Keratinocyte (primary cell): ENCODE results near the gene PANK1. TPM values are rescaled to one million over a fixed set of nuclear protein-coding genes. Genes with fewer than 3 reads are reported as not detected.

ENCODE experiments used
- DNase-seq: peaks from one replicate; pipeline ENCODE4 v3.0.0-alpha.2; 2011; ENCODE audit warnings: low read depth, missing footprints, low spot score
- FAIRE-seq: peaks from 2 replicates; lab custom pipeline; 2011; peaks lifted over from hg19 to GRCh38; lab: Jason Lieb, UNC
- H2AFZ ChIP-seq: 2 replicates; pipeline ENCODE4 v1.6.0; 2012; ENCODE audit warnings: low read length, control low read depth, inconsistent platforms; ENCODE audit not compliant: control insufficient read depth
- H3K27ac ChIP-seq: 2 replicates; pipeline ENCODE4 v1.5.1; 2011; ENCODE audit warnings: low read length; ENCODE audit not compliant: control insufficient read depth, insufficient read depth
- H3K27me3 ChIP-seq: 3 replicates; pipeline ENCODE4 v1.6.0; 2011; ENCODE audit warnings: low read length; ENCODE audit not compliant: control insufficient read depth, insufficient read depth; ENCODE audit errors: extremely low read depth
- H3K36me3 ChIP-seq, 2 experiments: 2 replicates in 1 of 2; 3 replicates in 1 of 2; pipeline ENCODE4 v1.5.1; 2011; ENCODE audit warnings: low read length in 2 of 2, mild to moderate bottlenecking in 1 of 2; ENCODE audit not compliant: control insufficient read depth in 2 of 2, insufficient read depth in 2 of 2; ENCODE audit errors: extremely low read depth in 1 of 2
- H3K4me1 ChIP-seq: 3 replicates; pipeline ENCODE4 v1.5.1; 2011; ENCODE audit warnings: low read length; ENCODE audit not compliant: control insufficient read depth, insufficient read depth; ENCODE audit errors: extremely low read depth
- H3K4me2 ChIP-seq: 3 replicates; pipeline ENCODE4 v1.6.0; 2011; ENCODE audit warnings: low read depth, low read length; ENCODE audit not compliant: control insufficient read depth, insufficient read depth; ENCODE audit errors: extremely low read depth
- H3K4me3 ChIP-seq, 3 experiments: fragments of 200-600 bp in 1 of 3; sonication (generic) in 1 of 3; 2 replicates in 2 of 3; 3 replicates in 1 of 3; pipeline ENCODE4 v1.5.1; 2011 to 2016; ENCODE audit warnings: low read length in 3 of 3, mild to moderate bottlenecking in 3 of 3, control low read depth in 2 of 3, inconsistent platforms in 1 of 3, low read depth in 1 of 3, mixed read lengths in 1 of 3, mixed run types in 1 of 3, moderate library complexity in 1 of 3; ENCODE audit not compliant: control insufficient read depth in 2 of 3, insufficient read depth in 2 of 3; ENCODE audit errors: extremely low read depth in 1 of 3
- H3K79me2 ChIP-seq: 2 replicates; pipeline ENCODE4 v1.6.0; 2012; ENCODE audit warnings: low read length; ENCODE audit not compliant: control insufficient read depth, insufficient read depth
- H3K9ac ChIP-seq: 3 replicates; pipeline ENCODE4 v1.6.0; 2011; ENCODE audit warnings: low read length; ENCODE audit not compliant: control insufficient read depth, insufficient read depth; ENCODE audit errors: extremely low read depth
- H3K9me1 ChIP-seq: 3 replicates; pipeline ENCODE4 v1.6.0; 2011; ENCODE audit warnings: low read length; ENCODE audit not compliant: control insufficient read depth, insufficient read depth; ENCODE audit errors: extremely low read depth
- H3K9me3 ChIP-seq: 2 replicates; pipeline ENCODE4 v1.5.1; 2012; ENCODE audit warnings: low read depth, low read length; ENCODE audit not compliant: control insufficient read depth
- H4K20me1 ChIP-seq: 3 replicates; pipeline ENCODE4 v1.6.0; 2011; ENCODE audit warnings: low read length; ENCODE audit not compliant: control insufficient read depth, insufficient read depth; ENCODE audit errors: extremely low read depth
- CTCF ChIP-seq, 3 experiments: IDR thresholded peaks in 1 of 3; conservative IDR thresholded peaks in 1 of 3; optimal IDR thresholded peaks in 1 of 3; 2 replicates in 2 of 3; 3 replicates in 1 of 3; pipeline versions ENCODE3 to v1.5.1; 2011; ENCODE audit warnings: low read length in 3 of 3, mild to moderate bottlenecking in 3 of 3, moderate library complexity in 2 of 3, control low read depth in 1 of 3, inconsistent platforms in 1 of 3; ENCODE audit not compliant: insufficient read depth in 2 of 3; ENCODE audit errors: extremely low read depth in 1 of 3
- EZH2 ChIP-seq: IDR thresholded peaks from one replicate; pipeline ENCODE4 v1.6.1; 2012; ENCODE audit warnings: inconsistent platforms, mild to moderate bottlenecking, low read length, moderate library complexity
- dilution Hi-C: fragments of 300-500 bp; cut with MboI; formaldehyde crosslinking; loops from one replicate; pipeline ENCODE4 v1.7.0; 2020; ENCODE audit warnings: low sequenced_read_pairs; ENCODE audit not compliant: extremely low pct_ligation_motif_present
- polyA plus RNA-seq, 5 experiments: library from polyadenylated mRNA; depleted of rRNA in 3 of 5; stranded (reverse) in 3 of 5; stranded (forward) in 1 of 5; unstranded in 1 of 5; fragments of >200 nt; gene quantifications; 1 replicate in 1 of 5; 2 replicates in 3 of 5; 3 replicates in 1 of 5; pipeline versions ENCODE4 v1.2.1 to v1.2.3, GENCODE V29; 2011 to 2012; ENCODE audit warnings: missing spikeins in 2 of 5, low read depth in 1 of 5, low replicate concordance in 1 of 5

The PANK1 gene
- polyA plus RNA-seq, 1 donor (not counting 4 experiments of a cell fraction or from before 2014, with no cell fraction given): 9.5 TPM

DNA sequence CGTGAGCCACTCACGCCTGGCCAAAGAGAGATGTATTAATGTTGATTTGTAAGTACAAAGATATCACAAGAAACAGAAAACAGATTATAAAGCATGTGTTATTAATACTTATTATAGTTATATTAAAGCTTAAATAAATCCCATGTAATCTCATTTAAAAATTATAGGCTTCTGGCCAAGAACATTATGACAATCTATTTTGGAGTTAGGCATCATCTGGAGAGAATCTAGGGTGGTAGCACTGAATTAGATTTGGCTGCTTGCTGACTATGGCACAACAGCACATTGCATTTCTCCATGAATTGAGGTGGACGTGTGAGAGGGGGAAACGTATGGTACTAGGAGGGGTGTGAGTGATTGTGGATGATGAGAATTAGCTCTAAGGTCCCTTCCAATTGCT lies 92.8 kb downstream of the PANK1 start:
- DNase-seq (no peak), FAIRE-seq (no peak)
- Histone ChIP-seq H3K4me3 (no peak overlapping the region), H3K4me1 (peaks cover 22% of the 10 kb centered on the region), H3K9me3 (no peaks in the 10 kb centered on the region), H4K20me1 (no peaks in the 10 kb centered on the region), H3K9ac (no peak overlapping the region), H3K9me1 (no peaks in the 10 kb centered on the region), H3K36me3 (no peaks in the 10 kb centered on the region), H3K27me3 (no peaks in the 10 kb centered on the region), H2AFZ (no peak overlapping the region), H3K79me2 (no peaks in the 10 kb centered on the region), H3K27ac (no peak overlapping the region), H3K4me2 (no peak overlapping the region)
- TF ChIP-seq CTCF (optimal IDR thresholded peaks at IDR 0.05 in 1 of 3, IDR thresholded peaks at IDR 0.05 in 1 of 3, conservative IDR thresholded peaks at IDR 0.05 in 1 of 3; ENCODE audit: extremely low read depth in 1 of 3, insufficient read depth in 2 of 3, low read length in 3 of 3): no peak
- TF ChIP-seq EZH2: no peak
- dilution Hi-C loops: no loop called here

DNA sequence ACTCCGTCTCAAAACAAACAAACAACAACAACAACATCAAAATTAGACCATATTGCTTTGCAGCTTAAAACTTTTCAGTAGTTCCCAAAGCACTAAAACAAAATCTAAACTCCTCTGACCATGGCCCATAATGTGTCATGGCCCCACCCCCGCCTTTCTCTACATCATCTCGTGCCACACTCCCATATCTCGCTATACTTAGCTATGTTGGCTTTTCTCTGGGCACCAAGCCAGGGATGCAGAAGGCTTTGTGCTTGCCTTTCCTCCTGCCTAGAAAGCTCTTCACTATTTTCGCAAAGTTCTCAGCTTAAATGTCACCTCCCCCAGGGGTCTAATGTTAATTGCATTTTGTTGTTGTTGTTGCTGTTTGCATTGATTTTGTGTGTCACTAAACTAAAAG lies 94.5 kb downstream of the PANK1 start:
- Histone ChIP-seq H3K27me3 (no peaks in the 10 kb centered on the region), H3K4me1 (peaks cover 22% of the 10 kb centered on the region), H4K20me1 (no peaks in the 10 kb centered on the region), H3K4me2 (no peak overlapping the region), H3K9me3 (no peaks in the 10 kb centered on the region), H3K79me2 (no peaks in the 10 kb centered on the region), H3K36me3 (no peaks in the 10 kb centered on the region), H2AFZ (no peak overlapping the region), H3K4me3 (no peak overlapping the region), H3K9me1 (no peaks in the 10 kb centered on the region), H3K9ac (no peak overlapping the region), H3K27ac (no peak overlapping the region)
- DNase-seq (no peak), FAIRE-seq (no peak)
- dilution Hi-C loops: no loop called here
- TF ChIP-seq EZH2 (no peak), CTCF (optimal IDR thresholded peaks at IDR 0.05 in 1 of 3, IDR thresholded peaks at IDR 0.05 in 1 of 3, conservative IDR thresholded peaks at IDR 0.05 in 1 of 3; ENCODE audit: extremely low read depth in 1 of 3, insufficient read depth in 2 of 3, low read length in 3 of 3) (no peak)
